Nephron progenitor cell (in vitro differentiated cells): ENCODE data around the gene CKMT2.

Experiments
- DNase-seq: peaks from one replicate; pipeline ENCODE4 v3.0.0; 2021
- H3K27ac Mint-ChIP-seq: 2 replicates; pipeline ENCODE4 v1.8.0; 2021; ENCODE audit warnings: mild to moderate bottlenecking, moderate library complexity, mixed read lengths
- H3K27me3 Mint-ChIP-seq: 2 replicates; pipeline ENCODE4 v1.8.0; 2021; ENCODE audit warnings: mild to moderate bottlenecking, low read depth, mixed read lengths; ENCODE audit not compliant: poor library complexity
- H3K36me3 Mint-ChIP-seq: 2 replicates; pipeline ENCODE4 v1.8.0; 2021; ENCODE audit warnings: low read depth, mixed read lengths
- H3K4me1 Mint-ChIP-seq: 2 replicates; pipeline ENCODE4 v1.8.0; 2021; ENCODE audit warnings: mixed read lengths
- H3K4me3 Mint-ChIP-seq: 2 replicates; pipeline ENCODE4 v1.8.0; 2021; ENCODE audit warnings: mild to moderate bottlenecking, moderate library complexity, mixed read lengths
- H3K9me3 Mint-ChIP-seq: 2 replicates; pipeline ENCODE4 v1.8.0; 2021; ENCODE audit warnings: mild to moderate bottlenecking, moderate library complexity, mixed read lengths
- CTCF ChIP-seq: fragments of 200-600 bp; sonication (generic); IDR thresholded peaks from 2 replicates; pipeline ENCODE4 v1.5.0; 2021; ENCODE audit warnings: antibody characterized with exemption

The CKMT2 gene

GRCh38 chr5:81189875-81190498 lies 43.1 kb upstream of the CKMT2 start:
- no peak for TF ChIP-seq CTCF
- peaks cover 12% of the 10 kb centered on the region for H3K27me3 Mint-ChIP-seq
- DNase-seq = no peak
- no peaks in the 10 kb centered on the region for H3K9me3 Mint-ChIP-seq
- peak overlapping the region; percentile 17 for H3K27ac Mint-ChIP-seq
- no peaks in the 10 kb centered on the region for H3K36me3 Mint-ChIP-seq
- H3K4me1 Mint-ChIP-seq = peaks cover 32% of the 10 kb centered on the region
- no peak overlapping the region for H3K4me3 Mint-ChIP-seq

GRCh38 chr5:81191726-81192372 lies 41.3 kb upstream of the CKMT2 start:
- Mint-ChIP-seq H3K27me3 (peaks cover 9% of the 10 kb centered on the region), H3K36me3 (no peaks in the 10 kb centered on the region), H3K4me1 (peaks cover 35% of the 10 kb centered on the region), H3K27ac (no peak overlapping the region), H3K9me3 (no peaks in the 10 kb centered on the region), H3K4me3 (no peak overlapping the region)
- DNase-seq = no peak
- no peak for TF ChIP-seq CTCF

GRCh38 chr5:81192373-81192750 lies 40.8 kb upstream of the CKMT2 start:
- H3K27ac Mint-ChIP-seq = no peak overlapping the region
- H3K4me1 Mint-ChIP-seq = peaks cover 35% of the 10 kb centered on the region
- peaks cover 9% of the 10 kb centered on the region for H3K27me3 Mint-ChIP-seq
- no peak overlapping the region for H3K4me3 Mint-ChIP-seq
- no peaks in the 10 kb centered on the region for H3K9me3 Mint-ChIP-seq
- H3K36me3 Mint-ChIP-seq = no peaks in the 10 kb centered on the region
- DNase-seq = no peak
- no peak for TF ChIP-seq CTCF

GRCh38 chr5:81194633-81195334 lies 38.3 kb upstream of the CKMT2 start:
- Mint-ChIP-seq H3K27ac (no peak overlapping the region), H3K9me3 (no peaks in the 10 kb centered on the region), H3K36me3 (no peaks in the 10 kb centered on the region), H3K4me3 (peak overlapping the region; percentile 49), H3K27me3 (peaks cover 4% of the 10 kb centered on the region), H3K4me1 (peaks cover 29% of the 10 kb centered on the region)
- peak; percentile 91 for DNase-seq
- peak; percentile 93 for TF ChIP-seq CTCF

- H3K4me3 Mint-ChIP-seq = no peak overlapping the region
Measured at GRCh38 chr5:81195335-81195929, 37.7 kb upstream of the CKMT2 start.

More at GRCh38 chr5:81195335-81195929, 37.7 kb upstream of the CKMT2 start:
- H3K4me1 Mint-ChIP-seq = peaks cover 22% of the 10 kb centered on the region
- H3K27ac Mint-ChIP-seq = no peak overlapping the region
- TF ChIP-seq CTCF = no peak
- no peak for DNase-seq
- H3K27me3 Mint-ChIP-seq = peaks cover 4% of the 10 kb centered on the region
- H3K9me3 Mint-ChIP-seq = no peaks in the 10 kb centered on the region
- no peaks in the 10 kb centered on the region for H3K36me3 Mint-ChIP-seq
